ENCODE results near the gene NRP2. TPM values are rescaled to one million over a fixed set of nuclear protein-coding genes. Genes with fewer than 3 reads are reported as not detected.

The NRP2 gene
- total and polyA plus RNA-seq, 2 of the 13 experiments (the other 11 are each of a cell fraction or from before 2014, with no cell fraction given): 0.65 to 1.4 TPM

DNA sequence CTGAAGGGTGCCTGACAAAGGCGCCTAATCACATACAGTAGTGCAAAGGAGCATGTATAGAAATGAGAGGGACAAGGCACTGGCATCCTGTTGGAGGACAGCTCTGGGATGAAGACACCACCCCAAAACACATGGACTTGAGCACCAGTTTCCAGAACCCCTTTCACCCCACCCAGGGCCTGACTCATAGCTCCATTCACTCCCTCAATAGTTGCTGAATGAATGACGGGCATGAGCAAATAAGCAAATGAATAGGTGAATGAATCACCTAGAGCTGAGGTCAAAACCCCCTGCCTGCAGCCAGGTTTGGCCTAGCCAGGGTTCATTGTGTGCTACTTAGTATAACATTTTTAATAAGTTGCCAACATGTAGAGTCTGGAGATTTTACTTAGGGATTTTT, 66.3 kb downstream of the NRP2 start:
- Histone ChIP-seq H2AFZ (ENCODE audit: low read length) (no peak overlapping the region), H3K4me1 (ENCODE audit: insufficient read depth, low read length) (peaks cover 19% of the 10 kb centered on the region), H3K36me3 (replicated peaks in 1 of 2; ENCODE audit: control insufficient read depth in 1 of 2, insufficient read depth in 2 of 2, low read length in 2 of 2) (no peaks in the 10 kb centered on the region), H3K4me2 (ENCODE audit: low read depth, low read length) (no peak overlapping the region), H3K27ac (ENCODE audit: extremely low read length, insufficient read depth, low read length) (no peak overlapping the region), H3K9me3 (ENCODE audit: low read length) (no peaks in the 10 kb centered on the region), H3K9ac (ENCODE audit: insufficient read depth, low read depth, low read length) (no peak overlapping the region), H4K20me1 (ENCODE audit: insufficient read depth, low read length) (no peaks in the 10 kb centered on the region), H3K79me2 (ENCODE audit: insufficient read depth, low read length) (no peaks in the 10 kb centered on the region), H3K27me3 (ENCODE audit: control insufficient read depth in 1 of 2, insufficient read depth in 2 of 2, low read length in 2 of 2) (peaks cover 0 to 3% of the 10 kb centered on the region in 2 experiments; a peak in 2 of 5 replicates), H3K4me3 (replicated peaks in 1 of 3; ENCODE audit: insufficient read depth in 1 of 3, low read depth in 2 of 3, low read length in 3 of 3) (no peak overlapping the region)
- in situ Hi-C loops (cut with HindIII; ENCODE audit: extremely low pct_ligation_motif_present, low pct_unique_long_range_greater_than_20kb) (no loop called here), intact Hi-C loops (cut with micrococcal nuclease; ENCODE audit: unreplicated experiment) (no loop called here)
- peak; percentile 73 for TF ChIP-seq FOSL2 (CRISPR knock-in tag; IDR thresholded peaks at IDR 0.05)
- TF ChIP-seq BORCS8-MEF2B (CRISPR knock-in tag; IDR thresholded peaks at IDR 0.05): no peak
- TF ChIP-seq ZNF280B (CRISPR knock-in tag; IDR thresholded peaks at IDR 0.05; ENCODE audit: borderline replicate concordance): no peak
- 0 out of 2 replicates have a peak, but pooled peaks have one; percentile 58 for TF ChIP-seq ZNF24 (IDR thresholded peaks at IDR 0.05)
- DNase-seq (ENCODE audit: low spot score) (peak; percentile 47), FAIRE-seq (no peak), ATAC-seq (peak; percentile 24; the same call in 2 of the 3 replicates)
- POLR2A ChIA-PET: no interaction called here
- no TSS peak for BruUV-seq (replicated peaks)
- CTCF ChIA-PET (ENCODE audit: low intra/inter-chr PET ratio, low total read pairs): no interaction called here
- 48% methylated on average over 2 of the region's 2 CpGs for WGBS (ENCODE audit: low lambda C conversion rate)

DNA sequence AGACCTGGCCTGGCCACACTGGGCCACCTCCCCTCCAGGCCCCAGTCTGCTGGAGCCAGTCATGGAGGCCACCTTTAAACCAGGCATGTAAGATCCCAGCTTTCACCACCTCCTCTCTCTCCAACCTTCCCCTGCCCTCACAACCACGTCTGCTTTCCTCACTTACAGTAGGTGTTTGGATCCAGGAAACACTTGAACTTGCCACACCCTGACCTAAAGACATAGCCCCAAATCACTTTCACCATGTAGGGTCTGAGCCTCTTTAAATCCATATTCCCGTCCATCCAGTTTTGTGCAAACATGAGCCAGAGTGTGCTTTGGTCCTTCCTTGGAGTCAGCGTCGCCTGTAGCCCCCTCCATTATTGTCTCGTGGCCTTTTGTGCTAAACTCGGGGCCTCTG, 66.8 kb downstream of the NRP2 start:
- CTCF ChIA-PET (ENCODE audit: low intra/inter-chr PET ratio, low total read pairs): no interaction called here
- BruUV-seq (replicated peaks): no TSS peak
- POLR2A ChIA-PET: no interaction called here
- H3K4me1 ChIP-seq (ENCODE audit: insufficient read depth, low read length): peaks cover 14% of the 10 kb centered on the region
- no peak overlapping the region for H3K4me2 ChIP-seq (ENCODE audit: low read depth, low read length)
- no peak overlapping the region for H3K27ac ChIP-seq (ENCODE audit: extremely low read length, insufficient read depth, low read length)
- no peaks in the 10 kb centered on the region for H3K9me3 ChIP-seq (ENCODE audit: low read length)
- H4K20me1 ChIP-seq (ENCODE audit: insufficient read depth, low read length): no peaks in the 10 kb centered on the region
- H3K4me3 ChIP-seq (replicated peaks in 1 of 3; ENCODE audit: insufficient read depth in 1 of 3, low read depth in 2 of 3, low read length in 3 of 3): no peak overlapping the region
- DNase-seq (ENCODE audit: low spot score) (no peak), ATAC-seq (no peak), FAIRE-seq (no peak)
- no peak overlapping the region for H3K9ac ChIP-seq (ENCODE audit: insufficient read depth, low read depth, low read length)
- no peak overlapping the region for H2AFZ ChIP-seq (ENCODE audit: low read length)
- no peaks in the 10 kb centered on the region for H3K79me2 ChIP-seq (ENCODE audit: insufficient read depth, low read length)
- H3K36me3 ChIP-seq (replicated peaks in 1 of 2; ENCODE audit: control insufficient read depth in 1 of 2, insufficient read depth in 2 of 2, low read length in 2 of 2): no peaks in the 10 kb centered on the region
- intact Hi-C loops (cut with micrococcal nuclease; ENCODE audit: unreplicated experiment): no loop called here
- WGBS (ENCODE audit: low lambda C conversion rate): 28% methylated on average over 6 of the region's 6 CpGs
- in situ Hi-C loops (cut with HindIII; ENCODE audit: extremely low pct_ligation_motif_present, low pct_unique_long_range_greater_than_20kb): no loop called here
- H3K27me3 ChIP-seq (ENCODE audit: control insufficient read depth in 1 of 2, insufficient read depth in 2 of 2, low read length in 2 of 2): peaks cover 0 to 3% of the 10 kb centered on the region in 2 experiments; a peak in 2 of 5 replicates
- TF ChIP-seq IKZF1 (IDR thresholded peaks at IDR 0.05): no peak
- no peak for TF ChIP-seq HNF1A (IDR thresholded peaks at IDR 0.05; ENCODE audit: low read depth)
- TF ChIP-seq HNF1A (CRISPR knock-in tag; IDR thresholded peaks at IDR 0.05; ENCODE audit: borderline replicate concordance): no peak
- TF ChIP-seq HDAC6 (IDR thresholded peaks at IDR 0.05; ENCODE audit: low read depth, low read length): no peak
- TF ChIP-seq, protein P1, sequence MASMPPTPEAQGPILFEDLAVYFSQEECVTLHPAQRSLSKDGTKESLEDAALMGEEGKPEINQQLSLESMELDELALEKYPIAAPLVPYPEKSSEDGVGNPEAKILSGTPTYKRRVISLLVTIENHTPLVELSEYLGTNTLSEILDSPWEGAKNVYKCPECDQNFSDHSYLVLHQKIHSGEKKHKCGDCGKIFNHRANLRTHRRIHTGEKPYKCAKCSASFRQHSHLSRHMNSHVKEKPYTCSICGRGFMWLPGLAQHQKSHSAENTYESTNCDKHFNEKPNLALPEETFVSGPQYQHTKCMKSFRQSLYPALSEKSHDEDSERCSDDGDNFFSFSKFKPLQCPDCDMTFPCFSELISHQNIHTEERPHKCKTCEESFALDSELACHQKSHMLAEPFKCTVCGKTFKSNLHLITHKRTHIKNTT (CRISPR knock-in tag; IDR thresholded peaks at IDR 0.05): no peak
- no peak for TF ChIP-seq NR2F6 (IDR thresholded peaks at IDR 0.05)
- TF ChIP-seq NR2F6 (CRISPR knock-in tag; IDR thresholded peaks at IDR 0.05): no peak
- TF ChIP-seq MXD4 (CRISPR knock-in tag; IDR thresholded peaks at IDR 0.05): no peak
- TF ChIP-seq MLLT10 (CRISPR knock-in tag; IDR thresholded peaks at IDR 0.05): no peak
